Brain microvascular endothelial cell (primary cell): ENCODE measurements around the gene AP2B1.

ENCODE experiments used
- DNase-seq: peaks from one replicate; pipeline ENCODE4 v3.0.0-alpha.2; 2020
- H3K27ac ChIP-seq: fragments of 250-450 bp; sonication (Bioruptor Pico); 2 replicates; pipeline ENCODE4 v1.5.1; 2020; ENCODE audit warnings: mild to moderate bottlenecking, moderate library complexity
- H3K27me3 ChIP-seq: fragments of 250-450 bp; sonication (Bioruptor Pico); replicated peaks from 2 replicates; pipeline ENCODE4 v1.5.1; 2020; ENCODE audit warnings: mild to moderate bottlenecking
- H3K36me3 ChIP-seq: fragments of 250-450 bp; sonication (Bioruptor Pico); replicated peaks from 2 replicates; pipeline ENCODE4 v1.5.1; 2020; ENCODE audit warnings: mild to moderate bottlenecking
- H3K4me3 ChIP-seq: 2 replicates; pipeline ENCODE4 v1.5.1; 2011; ENCODE audit warnings: low read depth, mild to moderate bottlenecking, control low read depth, low read length, moderate library complexity
- in situ Hi-C: cut with HindIII; loops from 2 replicates; pipeline ENCODE4 v1.10.0; 2017; ENCODE audit warnings: low sequenced_read_pairs, low pct_ligation_motif_present
- TF ChIP-seq, protein P1 (sequence below): IDR thresholded peaks from 2 replicates; pipeline ENCODE4 v1.5.1; 2011; ENCODE audit warnings: low read depth, mild to moderate bottlenecking, moderate library complexity, low read length, control low read depth, inconsistent platforms; ENCODE audit errors: missing control alignments

Gene AP2B1

DNA sequence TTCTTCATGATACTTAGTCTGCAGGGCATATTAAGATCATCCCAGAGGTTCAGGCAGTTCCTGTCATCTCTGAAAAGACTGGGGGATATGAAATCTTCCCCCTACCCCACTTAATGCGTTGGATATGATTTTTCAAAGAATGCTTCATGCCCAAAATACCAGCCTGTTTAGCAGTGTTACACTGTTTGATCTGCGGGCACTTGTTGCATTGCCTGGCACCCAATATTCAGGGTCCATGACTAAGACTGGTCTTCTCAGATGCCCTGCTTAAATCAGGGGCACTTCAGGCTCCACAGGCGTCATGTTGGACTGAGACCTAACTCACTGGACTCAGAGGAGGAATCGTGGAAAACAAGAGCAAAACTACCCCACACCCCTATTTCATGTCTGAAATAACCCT, 137.9 kb downstream of the AP2B1 start:
- TF ChIP-seq, protein P1, sequence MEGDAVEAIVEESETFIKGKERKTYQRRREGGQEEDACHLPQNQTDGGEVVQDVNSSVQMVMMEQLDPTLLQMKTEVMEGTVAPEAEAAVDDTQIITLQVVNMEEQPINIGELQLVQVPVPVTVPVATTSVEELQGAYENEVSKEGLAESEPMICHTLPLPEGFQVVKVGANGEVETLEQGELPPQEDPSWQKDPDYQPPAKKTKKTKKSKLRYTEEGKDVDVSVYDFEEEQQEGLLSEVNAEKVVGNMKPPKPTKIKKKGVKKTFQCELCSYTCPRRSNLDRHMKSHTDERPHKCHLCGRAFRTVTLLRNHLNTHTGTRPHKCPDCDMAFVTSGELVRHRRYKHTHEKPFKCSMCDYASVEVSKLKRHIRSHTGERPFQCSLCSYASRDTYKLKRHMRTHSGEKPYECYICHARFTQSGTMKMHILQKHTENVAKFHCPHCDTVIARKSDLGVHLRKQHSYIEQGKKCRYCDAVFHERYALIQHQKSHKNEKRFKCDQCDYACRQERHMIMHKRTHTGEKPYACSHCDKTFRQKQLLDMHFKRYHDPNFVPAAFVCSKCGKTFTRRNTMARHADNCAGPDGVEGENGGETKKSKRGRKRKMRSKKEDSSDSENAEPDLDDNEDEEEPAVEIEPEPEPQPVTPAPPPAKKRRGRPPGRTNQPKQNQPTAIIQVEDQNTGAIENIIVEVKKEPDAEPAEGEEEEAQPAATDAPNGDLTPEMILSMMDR: no peak
- in situ Hi-C loops: no loop called here
- no peak overlapping the region for H3K27ac ChIP-seq
- H3K27me3 ChIP-seq: no peaks in the 10 kb centered on the region
- H3K4me3 ChIP-seq: no peak overlapping the region
- peaks cover 25% of the 10 kb centered on the region for H3K36me3 ChIP-seq
- DNase-seq: no peak

DNA sequence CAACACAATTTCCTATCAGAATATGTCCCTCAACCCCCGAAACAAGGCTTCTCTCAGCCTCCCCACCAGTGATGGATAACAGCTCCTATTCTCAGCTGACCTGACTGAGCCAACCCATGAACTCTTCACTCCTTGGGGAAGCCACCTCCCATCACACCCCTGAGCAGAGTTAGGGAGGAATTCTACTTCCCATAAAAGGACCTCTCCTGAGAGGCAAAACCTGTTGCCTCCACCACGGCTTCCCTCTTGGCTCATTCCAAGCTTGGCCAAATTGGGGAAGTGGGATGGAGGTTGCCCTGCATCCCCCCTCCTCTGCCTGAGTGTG, 138.6 kb downstream of the AP2B1 start:
- peaks cover 25% of the 10 kb centered on the region for H3K36me3 ChIP-seq
- peak overlapping the region; percentile 28 for H3K27ac ChIP-seq
- in situ Hi-C loops: no loop called here
- H3K4me3 ChIP-seq: no peak overlapping the region
- no peaks in the 10 kb centered on the region for H3K27me3 ChIP-seq
- DNase-seq: no peak
- TF ChIP-seq, protein P1: no peak

DNA sequence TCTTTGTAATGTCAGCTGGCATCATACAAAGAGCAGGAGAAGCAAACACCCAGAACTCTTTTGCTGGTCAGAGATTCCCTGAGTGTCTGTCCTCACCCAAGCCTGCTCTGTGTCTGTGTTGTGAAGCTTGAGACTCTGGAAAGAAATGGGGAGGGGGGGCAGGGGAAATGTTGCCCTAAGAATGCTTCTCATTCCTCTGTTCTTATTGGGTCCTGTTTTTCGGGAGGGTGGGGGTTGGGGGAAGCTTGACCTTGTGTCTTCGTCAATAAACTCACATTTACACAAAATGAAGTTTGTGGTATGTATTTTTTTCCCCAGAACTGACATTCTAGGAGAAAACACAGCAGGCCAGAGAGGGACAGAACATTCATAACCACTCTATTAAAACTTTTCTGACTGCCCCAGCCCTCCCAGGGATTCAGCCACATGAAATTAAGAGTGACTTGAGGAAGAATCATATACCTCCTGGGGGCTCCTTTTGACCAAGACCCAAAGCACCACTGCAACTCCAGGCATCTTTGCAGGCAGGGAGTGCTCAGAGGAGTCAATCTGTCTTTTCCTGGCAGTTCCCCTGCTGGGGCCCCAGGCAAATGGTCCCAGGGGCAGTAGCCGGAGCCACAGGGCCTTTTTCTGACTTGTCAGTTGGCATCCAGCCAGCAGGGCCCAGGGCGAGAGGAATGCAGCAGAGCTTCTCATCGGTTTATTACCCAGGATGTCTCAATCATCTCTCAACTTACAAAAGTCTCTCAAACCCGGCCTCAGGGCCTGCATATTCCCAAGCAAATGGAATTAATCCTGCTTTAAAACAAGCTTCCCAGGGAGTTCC, 139.2 kb downstream of the AP2B1 start:
- Histone ChIP-seq H3K27me3 (no peaks in the 10 kb centered on the region), H3K27ac (peak overlapping the region; percentile 28), H3K36me3 (peaks cover 21% of the 10 kb centered on the region), H3K4me3 (no peak overlapping the region)
- TF ChIP-seq, protein P1: peak; percentile 14
- in situ Hi-C loops: no loop called here
- peak; percentile 86 for DNase-seq

DNA sequence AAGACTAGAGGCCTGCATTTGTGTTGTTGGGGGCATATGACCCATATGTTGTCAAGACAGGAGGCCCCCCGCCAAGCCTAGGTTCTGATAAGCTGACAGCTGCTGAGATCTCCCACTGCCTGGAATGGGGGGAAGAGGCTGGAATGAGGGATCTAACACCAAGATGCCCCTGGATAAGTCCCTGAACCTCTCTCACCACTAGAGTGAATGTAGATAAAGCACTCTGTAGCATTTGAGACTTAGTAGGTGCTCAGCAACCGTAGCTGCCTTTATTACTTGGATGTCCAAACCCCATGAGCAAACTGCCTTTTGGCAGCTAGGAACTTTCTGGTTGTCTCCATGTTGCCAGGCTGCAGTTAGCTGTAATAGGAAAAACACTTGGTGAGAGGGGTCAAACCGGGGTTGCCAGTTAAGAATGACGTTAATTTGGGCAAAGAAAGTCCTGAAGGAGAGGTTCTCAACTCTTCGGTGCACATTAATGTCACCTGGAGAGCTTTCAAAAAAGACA, 139.9 kb downstream of the AP2B1 start:
- TF ChIP-seq, protein P1: no peak
- H3K27me3 ChIP-seq: no peaks in the 10 kb centered on the region
- peaks cover 20% of the 10 kb centered on the region for H3K36me3 ChIP-seq
- in situ Hi-C loops: no loop called here
- H3K4me3 ChIP-seq: no peak overlapping the region
- peak overlapping the region; percentile 28 for H3K27ac ChIP-seq
- DNase-seq: no peak

DNA sequence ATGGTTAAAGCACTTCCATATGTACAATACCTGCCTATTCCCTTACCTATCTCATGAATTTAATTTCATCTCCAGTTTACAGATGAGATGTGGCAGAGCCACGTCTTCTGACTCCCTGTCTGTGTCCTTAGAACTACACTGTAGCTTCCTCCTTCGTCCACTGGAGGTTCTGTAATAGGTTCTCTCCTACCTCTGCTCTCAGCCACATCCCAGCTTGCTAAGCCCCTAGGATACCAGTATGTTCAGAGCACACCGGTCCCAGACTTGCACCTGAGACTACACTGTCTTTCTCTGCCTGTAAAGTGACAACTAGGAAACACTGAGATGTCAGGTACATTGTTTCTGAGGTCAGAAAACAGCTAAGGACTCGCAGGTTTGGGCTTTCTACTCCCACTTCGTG, 140.5 kb downstream of the AP2B1 start:
- H3K36me3 ChIP-seq: peaks cover 20% of the 10 kb centered on the region
- H3K4me3 ChIP-seq: no peak overlapping the region
- in situ Hi-C loops: no loop called here
- H3K27ac ChIP-seq: no peak overlapping the region
- TF ChIP-seq, protein P1: no peak
- DNase-seq: no peak
- H3K27me3 ChIP-seq: no peaks in the 10 kb centered on the region
